Endothelial cell (in vitro differentiated cells): Measurements from ENCODE around the gene DIO3. TPM values are rescaled to one million over a fixed set of nuclear protein-coding genes. Genes with fewer than 3 reads are reported as not detected.

Source experiments
- DNase-seq: peaks from one replicate; pipeline ENCODE4 v3.0.0; 2021; ENCODE audit warnings: low spot score
- H3K27ac Mint-ChIP-seq: one replicate; pipeline ENCODE4 v1.8.0; 2021; ENCODE audit warnings: mixed read lengths, inconsistent platforms; ENCODE audit not compliant: unreplicated experiment
- H3K27me3 Mint-ChIP-seq: one replicate; pipeline ENCODE4 v1.8.0; 2021; ENCODE audit warnings: mild to moderate bottlenecking, moderate library complexity, mixed read lengths, inconsistent platforms; ENCODE audit not compliant: unreplicated experiment
- H3K36me3 Mint-ChIP-seq: one replicate; pipeline ENCODE4 v1.8.0; 2021; ENCODE audit warnings: mild to moderate bottlenecking, low read depth, mixed read lengths, inconsistent platforms; ENCODE audit not compliant: unreplicated experiment
- H3K4me1 Mint-ChIP-seq: one replicate; pipeline ENCODE4 v1.8.0; 2021; ENCODE audit warnings: mild to moderate bottlenecking, mixed read lengths, inconsistent platforms; ENCODE audit not compliant: unreplicated experiment
- H3K4me3 Mint-ChIP-seq: one replicate; pipeline ENCODE4 v1.8.0; 2021; ENCODE audit warnings: mild to moderate bottlenecking, mixed read lengths, inconsistent platforms; ENCODE audit not compliant: unreplicated experiment
- H3K9me3 Mint-ChIP-seq: one replicate; pipeline ENCODE4 v1.8.0; 2021; ENCODE audit warnings: mixed read lengths, inconsistent platforms; ENCODE audit not compliant: unreplicated experiment
- total RNA-seq: library from RNA; stranded (reverse); fragmentation: NEBNext Ultra II Directional; extraction: Animal tissue kit (Norgen Biotek cat#: 25700); gene quantifications from one replicate; pipeline ENCODE4 v1.2.1, GENCODE V29; 2021; ENCODE audit not compliant: unreplicated experiment
- TF ChIP-seq, protein P1 (sequence below): fragments of 200-600 bp; sonication (generic); IDR thresholded peaks from one replicate; pipeline ENCODE4 v1.5.0; 2021; ENCODE audit warnings: antibody characterized with exemption; ENCODE audit not compliant: unreplicated experiment

DIO3 gene
- total RNA-seq, 1 donor from 2014 or later: 6.1 TPM

DNA sequence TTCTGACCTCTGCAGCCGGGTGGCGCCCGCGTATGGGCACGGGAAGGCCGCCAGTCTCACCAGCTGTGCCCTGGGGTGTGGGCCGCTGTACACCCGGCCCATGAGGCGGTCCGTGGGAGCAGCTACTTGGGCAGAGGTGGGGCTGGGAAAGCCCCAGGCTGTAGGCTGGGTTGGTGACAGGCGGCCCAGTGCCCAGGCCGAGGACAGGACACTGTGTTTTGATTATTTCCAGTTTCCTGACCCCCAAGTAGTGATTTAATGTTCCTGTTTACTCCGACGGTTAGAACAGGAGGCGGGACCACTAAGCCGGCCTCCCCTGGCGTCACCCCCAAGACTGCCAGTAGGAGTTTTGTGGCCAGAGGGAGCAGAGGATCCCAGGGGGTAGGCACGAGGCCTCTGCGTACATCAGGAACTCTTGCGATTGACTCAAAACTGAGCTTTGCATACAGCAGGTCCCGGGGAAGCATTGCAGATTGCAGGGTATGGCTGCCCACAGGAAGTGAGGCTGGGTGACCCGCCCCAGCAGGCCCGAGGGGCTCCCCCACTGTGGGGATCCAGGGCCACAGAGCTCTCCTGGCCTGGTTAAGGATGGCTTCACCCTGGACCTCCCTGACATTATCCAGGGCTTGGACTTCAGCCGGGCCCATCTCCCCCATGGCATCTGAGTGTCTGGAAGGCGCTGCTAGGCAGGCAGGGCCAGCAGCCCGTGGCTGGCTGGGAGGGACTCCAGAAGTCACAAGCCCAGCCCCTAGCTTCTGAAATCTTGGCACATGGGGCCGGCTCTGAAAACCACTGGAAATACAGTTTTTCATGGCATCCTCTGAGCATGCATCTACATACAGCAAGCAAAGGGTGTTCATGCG is 42.5 kb upstream of the DIO3 start:
- no peak overlapping the region for H3K4me3 Mint-ChIP-seq

DNA sequence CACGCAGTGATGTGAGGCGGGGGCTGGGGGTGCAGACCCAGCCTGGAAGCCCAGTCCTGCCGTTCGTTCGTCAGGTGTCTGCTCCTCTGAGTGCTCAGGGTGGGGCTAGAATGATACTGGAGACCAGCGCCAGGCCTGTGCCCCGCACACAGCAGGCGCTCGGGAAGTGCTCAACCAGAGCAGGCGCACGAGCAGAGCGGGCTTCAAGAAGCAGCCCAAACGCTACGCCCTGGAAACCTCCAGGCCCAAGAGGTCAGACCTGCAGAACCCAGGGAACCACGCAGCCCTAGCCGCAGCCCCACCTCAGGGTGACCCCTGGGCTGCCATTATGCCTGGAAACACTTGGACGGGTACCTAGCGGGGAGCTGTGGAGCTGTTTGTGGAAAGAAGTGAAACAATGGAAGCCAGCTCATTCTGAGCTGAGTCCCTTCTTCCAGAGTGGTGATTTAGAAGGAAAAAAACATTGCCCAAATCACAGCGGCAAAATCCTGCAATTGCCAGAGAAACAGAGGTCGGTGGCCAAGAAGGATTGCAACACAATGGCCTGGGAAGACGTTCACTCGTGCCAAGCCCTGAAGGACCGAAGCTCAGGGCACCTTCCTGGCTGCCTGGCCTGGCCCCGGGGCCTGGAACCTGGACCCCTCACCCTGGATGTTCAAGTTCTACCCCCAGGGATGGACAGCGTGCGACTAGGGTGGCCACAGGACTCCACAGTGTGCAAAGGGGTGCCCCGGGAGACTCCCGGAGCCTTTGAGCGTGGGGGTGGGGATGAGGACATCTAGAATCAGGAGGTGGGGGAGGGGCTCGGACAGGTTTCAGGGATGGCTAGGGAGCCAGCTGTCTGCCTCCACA is 40.4 kb upstream of the DIO3 start:
- TF ChIP-seq, protein P1, sequence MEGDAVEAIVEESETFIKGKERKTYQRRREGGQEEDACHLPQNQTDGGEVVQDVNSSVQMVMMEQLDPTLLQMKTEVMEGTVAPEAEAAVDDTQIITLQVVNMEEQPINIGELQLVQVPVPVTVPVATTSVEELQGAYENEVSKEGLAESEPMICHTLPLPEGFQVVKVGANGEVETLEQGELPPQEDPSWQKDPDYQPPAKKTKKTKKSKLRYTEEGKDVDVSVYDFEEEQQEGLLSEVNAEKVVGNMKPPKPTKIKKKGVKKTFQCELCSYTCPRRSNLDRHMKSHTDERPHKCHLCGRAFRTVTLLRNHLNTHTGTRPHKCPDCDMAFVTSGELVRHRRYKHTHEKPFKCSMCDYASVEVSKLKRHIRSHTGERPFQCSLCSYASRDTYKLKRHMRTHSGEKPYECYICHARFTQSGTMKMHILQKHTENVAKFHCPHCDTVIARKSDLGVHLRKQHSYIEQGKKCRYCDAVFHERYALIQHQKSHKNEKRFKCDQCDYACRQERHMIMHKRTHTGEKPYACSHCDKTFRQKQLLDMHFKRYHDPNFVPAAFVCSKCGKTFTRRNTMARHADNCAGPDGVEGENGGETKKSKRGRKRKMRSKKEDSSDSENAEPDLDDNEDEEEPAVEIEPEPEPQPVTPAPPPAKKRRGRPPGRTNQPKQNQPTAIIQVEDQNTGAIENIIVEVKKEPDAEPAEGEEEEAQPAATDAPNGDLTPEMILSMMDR: no peak
- peaks cover 4% of the 10 kb centered on the region for H3K9me3 Mint-ChIP-seq
- no peak for DNase-seq
- H3K36me3 Mint-ChIP-seq: peaks cover 4% of the 10 kb centered on the region
- H3K4me3 Mint-ChIP-seq: no peak overlapping the region
- peaks cover 3% of the 10 kb centered on the region for H3K4me1 Mint-ChIP-seq
- H3K27me3 Mint-ChIP-seq: peaks cover 14% of the 10 kb centered on the region
- no peak overlapping the region for H3K27ac Mint-ChIP-seq

More for the DNA sequence above, 42.5 kb upstream of the DIO3 start:
- no peak for DNase-seq
- H3K4me1 Mint-ChIP-seq: peaks cover 3% of the 10 kb centered on the region
- TF ChIP-seq, protein P1: no peak
- H3K27me3 Mint-ChIP-seq: peaks cover 16% of the 10 kb centered on the region
- H3K36me3 Mint-ChIP-seq: peaks cover 4% of the 10 kb centered on the region
- peaks cover 10% of the 10 kb centered on the region for H3K9me3 Mint-ChIP-seq
- no peak overlapping the region for H3K27ac Mint-ChIP-seq

GRCh38 chr14:101521473-101521915 is 39.8 kb upstream of the DIO3 start:
- Mint-ChIP-seq H3K27me3 (peaks cover 11% of the 10 kb centered on the region), H3K4me1 (peaks cover 3% of the 10 kb centered on the region), H3K36me3 (no peaks in the 10 kb centered on the region), H3K9me3 (peaks cover 4% of the 10 kb centered on the region), H3K27ac (no peak overlapping the region), H3K4me3 (no peak overlapping the region)
- TF ChIP-seq, protein P1: no peak
- no peak for DNase-seq

DNA sequence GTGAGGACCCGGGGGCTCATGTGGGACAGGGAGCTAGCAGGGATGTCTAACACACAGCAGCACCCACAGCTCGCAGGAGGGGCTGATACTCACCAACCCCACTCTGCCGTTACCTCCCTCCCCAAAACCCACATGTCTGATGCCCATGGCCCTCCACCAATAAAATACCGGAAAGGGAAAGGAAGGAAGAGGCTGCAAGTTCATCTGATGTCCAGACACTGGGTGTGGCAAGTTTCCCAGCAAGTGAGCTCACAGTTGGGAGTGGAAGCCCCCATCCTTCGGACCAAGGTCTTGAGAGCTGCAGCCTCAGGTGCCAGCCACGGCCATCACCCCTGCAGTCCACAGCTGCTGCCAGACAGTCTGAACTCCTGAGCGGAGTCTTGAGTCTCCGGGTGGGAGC is 39.3 kb upstream of the DIO3 start:
- peaks cover 11% of the 10 kb centered on the region for H3K27me3 Mint-ChIP-seq
- DNase-seq: no peak
- H3K27ac Mint-ChIP-seq: no peak overlapping the region
- H3K4me3 Mint-ChIP-seq: no peak overlapping the region
- H3K4me1 Mint-ChIP-seq: peaks cover 3% of the 10 kb centered on the region
- H3K36me3 Mint-ChIP-seq: no peaks in the 10 kb centered on the region
- TF ChIP-seq, protein P1: no peak
- peaks cover 4% of the 10 kb centered on the region for H3K9me3 Mint-ChIP-seq
